ENCODE data around the gene GPN2.
"Not testable (repeated sequence)": the region's sequence is repeated elsewhere in the genome, so short reads cannot be mapped to it uniquely, and the experiment has no call there.

GPN2 gene

GRCh38 chr1:26900815-26901511 lies 10.9 kb upstream of the GPN2 start:
- no peak for DNase-seq

- DNase-seq: peak; percentile 82
Observed at GRCh38 chr1:26900001-26900814, 10.1 kb upstream of the GPN2 start, which contains the start of gene GPATCH3. Gene GPATCH3, minus strand, starts transcription at chr1:26900467. Its CDS starts 25 bp downstream, at chr1:26900442.

DNA sequence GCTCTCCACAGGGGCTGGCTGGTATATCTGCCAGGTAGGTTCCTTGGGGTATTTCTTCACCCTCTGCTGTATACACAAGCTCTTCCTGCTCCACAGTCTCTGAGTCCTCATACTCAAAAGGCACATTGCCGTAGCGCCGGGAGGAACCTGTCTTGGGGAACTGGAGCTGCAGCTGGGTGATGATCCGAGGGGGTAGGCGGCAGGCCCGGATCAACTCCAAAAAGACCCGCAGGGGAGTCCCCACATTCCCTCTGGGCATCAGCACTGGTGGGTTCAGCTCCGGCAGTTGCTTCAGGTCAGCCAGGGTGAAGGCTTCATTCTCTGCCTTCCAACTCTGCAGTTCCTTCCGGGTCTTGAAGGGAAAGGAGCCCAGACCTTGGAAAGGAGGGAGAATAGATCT lies 7.3 kb upstream of the GPN2 start:
- DNase-seq: no peak

DNA sequence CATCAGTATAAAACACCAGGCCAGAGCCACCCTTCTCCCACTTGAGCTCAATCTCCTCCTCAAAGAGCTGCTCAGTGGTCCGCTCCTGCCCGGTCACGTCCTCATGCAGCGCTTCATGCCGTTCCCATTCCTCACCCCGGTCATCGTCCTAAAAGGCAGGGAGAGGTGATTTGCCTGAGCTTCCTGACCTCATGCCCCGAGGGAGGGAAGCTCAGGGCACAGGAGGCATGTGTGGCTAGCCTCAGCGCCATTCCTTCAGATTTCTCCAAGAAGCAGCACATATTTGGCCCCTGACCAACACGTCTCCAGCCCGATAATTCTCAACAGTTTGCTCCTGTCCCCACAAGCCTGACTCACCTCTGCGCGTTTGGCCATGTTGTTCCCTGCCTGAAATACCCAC lies 4.2 kb upstream of the GPN2 start:
- no peak for DNase-seq

DNA sequence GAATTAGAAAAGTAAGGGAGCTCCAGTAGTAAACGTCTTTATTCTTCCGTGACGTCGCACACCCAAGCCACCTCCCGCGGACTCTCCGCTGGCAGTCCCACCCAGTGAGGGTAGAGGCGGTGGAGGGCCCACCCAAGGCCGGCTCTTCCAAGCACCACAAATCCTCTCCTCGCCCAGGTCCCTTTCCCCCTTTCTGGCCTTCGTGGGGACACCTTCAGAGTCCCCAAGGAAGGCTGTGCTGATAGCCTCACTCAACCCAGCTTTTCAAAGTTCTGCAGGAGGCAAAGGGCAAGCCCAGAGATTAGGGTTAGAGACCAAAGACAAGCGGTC lies 349 bp upstream of the GPN2 start:
- DNase-seq: no peak

- no peak for DNase-seq
Observed at GRCh38 chr1:26888231-26888630, 1.9 kb downstream of the GPN2 start.

DNA sequence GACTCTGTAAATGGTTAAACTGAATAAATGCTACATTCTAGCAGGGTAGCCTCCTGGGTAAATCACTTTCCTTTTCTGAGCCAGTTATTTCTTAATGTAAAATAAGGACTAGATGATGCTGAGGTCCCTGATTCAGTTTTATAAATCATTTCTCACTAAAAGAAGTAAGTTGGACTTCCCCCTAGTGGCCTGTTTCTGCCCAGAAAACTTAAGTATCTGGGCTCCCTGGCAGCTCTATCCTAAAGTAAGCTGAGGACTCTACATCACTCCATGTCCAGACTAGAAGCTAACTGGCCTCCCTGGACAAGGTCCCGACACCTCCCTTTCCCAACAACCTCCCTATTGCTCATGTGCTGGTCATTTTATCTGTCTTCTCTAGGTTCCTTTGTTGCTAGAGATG lies 3.0 kb downstream of the GPN2 start:
- peak; percentile 12 for DNase-seq

- DNase-seq: no peak
Observed at GRCh38 chr1:26882696-26883463, 7.2 kb downstream of the GPN2 start.

DNA sequence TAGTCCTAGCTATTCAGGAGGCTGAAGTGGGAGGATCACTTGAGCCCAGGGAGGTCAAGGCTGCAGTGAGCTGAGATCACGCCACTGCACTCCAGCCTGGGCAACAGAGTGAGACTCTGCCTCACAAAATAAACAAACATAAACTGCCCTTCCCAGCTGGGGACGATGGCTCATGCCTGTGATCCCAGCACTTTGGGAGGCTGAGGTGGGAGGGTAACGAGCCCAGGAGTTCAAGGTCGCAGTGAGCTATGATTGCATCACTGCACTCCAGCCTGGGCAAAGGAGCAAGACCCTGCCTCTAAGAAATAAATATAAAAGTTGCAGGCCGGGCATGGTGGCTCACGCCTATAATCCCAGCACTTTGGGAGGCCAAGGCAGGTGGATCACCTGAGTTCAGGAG lies 8.5 kb downstream of the GPN2 start:
- not testable (repeated sequence) for DNase-seq

- DNase-seq: no peak
Observed at GRCh38 chr1:26879793-26880192, 10.3 kb downstream of the GPN2 start.

- no peak for DNase-seq
Observed at GRCh38 chr1:26877326-26877725, 12.8 kb downstream of the GPN2 start.

DNA sequence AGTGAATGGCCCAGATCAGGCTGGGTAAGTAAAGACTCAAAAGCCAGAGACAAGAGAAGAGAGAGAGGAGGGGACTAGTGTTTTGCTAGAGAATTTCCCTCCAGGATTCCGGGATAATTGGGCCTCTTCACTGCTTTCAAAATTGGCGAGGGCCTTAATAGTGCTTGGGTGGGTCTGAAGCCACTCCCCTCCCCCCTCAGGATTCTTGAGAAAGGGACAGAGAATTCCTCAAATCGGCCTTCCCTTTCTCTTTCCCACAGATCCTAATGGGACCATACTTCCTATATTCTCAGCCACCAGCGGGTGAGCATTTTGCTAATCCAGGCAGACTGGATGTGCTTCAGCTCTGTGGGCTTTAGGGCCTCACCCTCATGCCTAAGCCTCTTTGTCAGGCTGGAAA lies 15.2 kb downstream of the GPN2 start:
- no peak for DNase-seq

- not testable (repeated sequence) for DNase-seq
Observed at GRCh38 chr1:26873097-26873496, 17.0 kb downstream of the GPN2 start.

DNA sequence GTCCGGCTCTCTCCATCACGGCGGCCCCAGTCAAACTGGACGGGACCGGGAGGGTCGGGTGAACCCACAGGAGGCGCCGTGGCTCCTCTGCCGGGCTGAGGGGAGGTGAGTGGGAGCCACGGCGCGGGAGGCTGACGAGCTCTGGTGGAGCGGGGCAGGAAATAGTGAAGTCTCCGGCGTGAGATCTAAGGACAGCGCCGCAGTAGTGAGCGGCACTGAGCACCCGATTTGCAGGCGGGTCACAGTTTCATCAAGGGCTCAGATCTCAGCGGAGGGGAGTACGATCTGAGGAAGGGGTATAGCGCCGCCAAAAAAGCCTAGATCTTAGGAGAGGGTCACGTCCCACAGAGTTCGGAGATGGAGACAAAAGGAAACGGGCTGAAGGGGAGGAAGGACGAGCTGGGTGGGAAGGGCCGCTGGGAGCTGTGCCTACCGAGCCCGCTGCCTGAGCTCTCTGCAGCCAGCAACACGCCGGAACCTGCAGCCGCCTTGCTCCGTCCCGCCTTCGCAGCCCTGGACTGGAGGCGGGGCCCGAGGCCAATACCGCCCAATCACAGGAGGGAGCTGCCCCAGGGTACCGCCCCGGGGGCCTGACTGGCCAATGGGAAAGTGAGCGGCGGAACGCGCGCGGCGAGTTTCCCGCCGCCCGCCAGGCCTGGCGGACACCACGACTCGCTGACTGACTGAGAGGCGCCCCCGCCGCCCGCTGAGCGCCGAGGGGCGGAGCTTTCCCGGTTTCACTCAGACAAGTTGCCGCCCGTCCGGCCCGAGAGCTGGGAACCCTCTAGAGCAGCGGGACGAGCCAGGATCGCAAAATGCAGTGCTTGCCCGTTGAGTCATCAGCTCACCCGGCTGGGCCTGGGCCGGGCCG lies 25.2 kb downstream of the GPN2 start:
- DNase-seq: peak; percentile 97

GRCh38 chr1:26863685-26864077 lies 26.4 kb downstream of the GPN2 start:
- DNase-seq: no peak

DNA sequence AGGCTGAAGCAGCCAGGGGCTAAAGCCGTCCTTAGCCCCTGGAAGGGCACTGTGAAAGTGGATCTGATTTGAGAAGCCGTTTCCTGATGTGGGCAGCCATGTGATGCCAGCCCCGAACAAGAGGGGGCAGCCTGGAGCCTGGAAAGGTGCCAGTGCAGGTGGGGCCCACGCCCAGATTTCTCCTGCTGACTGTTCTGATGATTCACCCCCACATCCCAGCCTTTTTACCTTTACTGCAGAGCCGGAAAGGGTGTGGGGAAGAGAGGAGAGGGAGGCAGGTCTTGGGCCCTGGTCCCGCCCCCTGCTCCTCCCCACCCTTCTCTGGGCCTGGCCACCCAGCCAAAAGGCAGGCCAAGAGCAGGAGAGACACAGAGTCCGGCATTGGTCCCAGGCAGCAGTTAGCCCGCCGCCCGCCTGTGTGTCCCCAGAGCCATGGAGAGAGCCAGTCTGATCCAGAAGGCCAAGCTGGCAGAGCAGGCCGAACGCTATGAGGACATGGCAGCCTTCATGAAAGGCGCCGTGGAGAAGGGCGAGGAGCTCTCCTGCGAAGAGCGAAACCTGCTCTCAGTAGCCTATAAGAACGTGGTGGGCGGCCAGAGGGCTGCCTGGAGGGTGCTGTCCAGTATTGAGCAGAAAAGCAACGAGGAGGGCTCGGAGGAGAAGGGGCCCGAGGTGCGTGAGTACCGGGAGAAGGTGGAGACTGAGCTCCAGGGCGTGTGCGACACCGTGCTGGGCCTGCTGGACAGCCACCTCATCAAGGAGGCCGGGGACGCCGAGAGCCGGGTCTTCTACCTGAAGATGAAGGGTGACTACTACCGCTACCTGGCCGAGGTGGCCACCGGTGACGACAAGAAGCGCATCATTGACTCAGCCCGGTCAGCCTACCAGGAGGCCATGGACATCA lies 27.1 kb downstream of the GPN2 start, which contains the start of gene SFN:
SFN (plus strand) TSS at position 369 of the 904 bp plus-strand sequence; CDS start at position 433, 64 bp downstream.
- DNase-seq: no peak

DNA sequence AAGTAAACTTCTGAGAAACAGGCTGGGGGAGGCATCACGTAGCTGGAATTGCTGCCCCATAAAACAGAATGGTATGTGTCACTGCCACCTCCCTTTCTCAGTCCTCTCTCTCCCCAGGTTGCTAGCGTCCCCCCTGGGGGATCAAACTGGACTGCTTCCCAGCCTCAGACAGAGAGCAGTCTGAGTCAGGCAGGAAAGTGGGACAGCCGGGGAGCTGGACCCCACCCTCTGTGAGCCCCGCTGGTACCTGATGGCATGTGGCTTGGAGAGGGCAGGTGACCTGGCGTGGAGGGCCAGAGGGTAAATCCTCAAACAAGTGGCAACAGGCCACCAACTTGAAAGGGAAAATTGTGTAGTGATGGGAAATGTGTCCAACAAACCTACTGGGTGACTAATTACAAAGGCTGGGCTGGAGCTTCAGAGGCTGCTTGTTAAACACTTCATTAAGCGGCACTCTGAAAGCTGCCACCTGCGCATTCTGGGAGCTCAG lies 28.1 kb downstream of the GPN2 start:
- no peak for DNase-seq

DNA sequence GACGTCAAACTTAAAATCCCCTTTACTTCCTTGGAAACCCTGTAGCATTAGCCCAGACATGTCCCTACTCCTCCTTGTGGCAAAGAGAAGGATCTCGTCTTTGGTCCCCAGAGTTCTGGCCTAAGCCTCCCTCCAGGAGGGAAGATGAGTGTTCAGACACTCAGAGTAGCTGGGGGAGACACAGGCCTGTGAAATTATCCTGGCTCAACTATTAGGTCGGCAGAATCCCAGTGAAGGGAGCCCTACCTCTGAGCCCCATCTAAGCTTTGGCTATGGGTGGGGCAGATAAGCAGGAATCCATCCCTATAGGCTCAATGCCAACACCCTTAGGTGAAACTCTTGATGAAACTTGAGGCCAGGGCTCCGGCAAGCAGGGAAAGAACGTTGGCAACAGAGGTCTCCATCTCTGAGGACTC lies 28.8 kb downstream of the GPN2 start:
- no peak for DNase-seq

DNA sequence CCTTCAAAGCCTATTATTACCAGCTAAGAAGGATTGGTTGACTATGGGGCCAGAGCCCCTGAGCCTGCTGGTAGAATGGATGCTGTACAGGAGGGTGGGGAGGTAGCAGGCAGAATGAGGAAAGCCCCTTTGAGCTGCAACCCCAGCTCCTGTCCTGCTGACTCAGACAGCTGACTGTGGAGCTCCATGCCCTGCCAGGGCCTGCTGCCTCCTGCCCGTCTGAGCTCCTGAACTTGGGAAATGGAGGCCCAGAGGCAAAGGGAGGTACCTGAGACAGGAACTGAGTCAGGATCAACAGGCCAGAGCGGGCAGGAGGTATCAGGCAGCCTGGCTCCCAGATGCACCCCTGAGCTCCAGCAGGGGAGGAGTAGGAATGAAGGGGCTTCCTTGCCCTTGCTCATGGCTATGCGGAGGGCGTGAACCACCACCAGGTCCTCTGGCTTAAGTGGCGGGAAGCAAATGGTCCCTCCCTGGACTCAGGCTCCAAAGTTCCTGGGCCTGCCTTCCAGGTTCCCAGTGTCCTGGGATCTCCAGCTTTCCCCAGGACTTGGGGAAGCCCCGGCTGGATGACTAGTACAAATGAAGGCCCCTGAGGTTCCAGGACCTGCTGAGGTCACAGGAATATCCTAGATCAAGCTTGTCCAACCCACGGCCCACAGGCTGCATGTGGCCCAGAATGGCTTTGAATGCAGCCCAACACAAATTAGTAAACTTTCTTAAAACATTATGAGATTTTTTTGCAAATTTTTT lies 31.0 kb downstream of the GPN2 start:
- no peak for DNase-seq

DNA sequence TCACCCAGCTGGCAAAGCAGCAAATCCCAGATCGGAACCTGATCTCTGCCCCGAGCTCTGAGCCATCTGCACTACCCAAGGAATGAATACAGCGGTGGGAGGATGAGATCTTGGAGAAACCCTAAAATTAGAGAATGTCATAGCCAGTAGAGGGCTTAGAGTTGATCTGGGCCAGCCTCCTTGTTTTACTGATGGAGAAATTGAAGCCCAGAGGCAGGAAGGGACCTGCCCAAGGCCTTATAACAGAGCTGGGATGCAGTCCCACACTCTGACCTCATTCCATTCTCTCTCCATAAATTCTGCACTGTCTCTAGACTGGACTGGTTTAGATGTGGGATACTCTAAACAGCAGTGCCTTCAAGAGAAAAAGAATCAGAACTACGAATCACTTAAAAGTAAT lies 31.9 kb downstream of the GPN2 start:
- no peak for DNase-seq

Data from amniotic stem cell (primary cell).